Measurements from ENCODE around the gene RYR2. TPM values are rescaled to one million over a fixed set of nuclear protein-coding genes. Genes with fewer than 3 reads are reported as not detected.

Gene RYR2
- total RNA-seq, 4 donors from 2014 or later = 1.2 to 7.0 (median 2.5) TPM

GRCh38 chr1:237255071-237255470, 213.1 kb downstream of the RYR2 start:
- 83 to 85% methylated on average over 1 of the region's 1 CpG for WGBS, 2 donors (ENCODE audit: low coverage in 1 of 2)
- Histone ChIP-seq H3K9me3 (no peaks in the 10 kb centered on the region), H3K4me1 (peaks cover 0 to 5% (median 0%) of the 10 kb centered on the region in 4 donors), H3K36me3 (no peaks in the 10 kb centered on the region), H3K4me3 (no peak overlapping the region), H3K27ac (no peak overlapping the region), H3K27me3 (no peaks in the 10 kb centered on the region)
- intact Hi-C loops (cut with DNase I; ENCODE audit: low total_unique reads) (no loop called here), in situ Hi-C loops (cut with MboI; ENCODE audit: low pct_ligation_motif_present in 1 of 4, low pct_unique_long_range_greater_than_20kb in 1 of 4, low sequenced_read_pairs in 3 of 4) (no loop called here)
- no peak for DNase-seq
- no peak for TF ChIP-seq POLR2AphosphoS5 (IDR thresholded peaks at IDR 0.05)
- TF ChIP-seq EP300 (IDR thresholded peaks at IDR 0.05; ENCODE audit: low read depth) = no peak
- no peak for TF ChIP-seq CTCF (IDR thresholded peaks at IDR 0.05)
- TF ChIP-seq POLR2A (IDR thresholded peaks at IDR 0.05) = no peak

- Histone ChIP-seq H3K4me1 (peaks cover 0 to 5% (median 0%) of the 10 kb centered on the region in 4 donors), H3K27ac (peak overlapping the region in 3 of 4 donors; percentile 48 to 71 (median 59)), H3K27me3 (no peaks in the 10 kb centered on the region), H3K4me3 (no peak overlapping the region), H3K36me3 (no peaks in the 10 kb centered on the region), H3K9me3 (no peaks in the 10 kb centered on the region)
- peak; percentile 14 for DNase-seq
- in situ Hi-C loops (cut with MboI; ENCODE audit: low pct_ligation_motif_present in 1 of 4, low pct_unique_long_range_greater_than_20kb in 1 of 4, low sequenced_read_pairs in 3 of 4) = no loop called here
- intact Hi-C loops (cut with DNase I; ENCODE audit: low total_unique reads) = no loop called here
- TF ChIP-seq POLR2A (IDR thresholded peaks at IDR 0.05) = no peak
- TF ChIP-seq POLR2AphosphoS5 (IDR thresholded peaks at IDR 0.05) = peak in 2 of 3 donors; percentile 27 to 31
Observed at GRCh38 chr1:237258871-237259270, 216.9 kb downstream of the RYR2 start.

- Histone ChIP-seq H3K4me1 (peaks cover 0 to 5% (median 0%) of the 10 kb centered on the region in 4 donors), H3K4me3 (no peak overlapping the region), H3K9me3 (no peaks in the 10 kb centered on the region), H3K27me3 (no peaks in the 10 kb centered on the region), H3K27ac (peak overlapping the region in 1 of 4 donors; percentile 41), H3K36me3 (no peaks in the 10 kb centered on the region)
- in situ Hi-C loops (cut with MboI; ENCODE audit: low pct_ligation_motif_present in 1 of 4, low pct_unique_long_range_greater_than_20kb in 1 of 4, low sequenced_read_pairs in 3 of 4) (no loop called here), intact Hi-C loops (cut with DNase I; ENCODE audit: low total_unique reads) (no loop called here)
- no peak for DNase-seq
- WGBS, 2 donors (ENCODE audit: low coverage in 1 of 2) = 85% methylated on average over 4 of the region's 4 CpGs; no CpG with 5 or more reads in 1 of the 2 donors
- TF ChIP-seq POLR2AphosphoS5 (IDR thresholded peaks at IDR 0.05) = no peak
- no peak for TF ChIP-seq EP300 (IDR thresholded peaks at IDR 0.05; ENCODE audit: low read depth)
- no peak for TF ChIP-seq CTCF (IDR thresholded peaks at IDR 0.05)
- TF ChIP-seq POLR2A (IDR thresholded peaks at IDR 0.05) = no peak
Observed at GRCh38 chr1:237261198-237261597, 219.2 kb downstream of the RYR2 start.

- TF ChIP-seq CTCF (IDR thresholded peaks at IDR 0.05) = no peak
- TF ChIP-seq POLR2A (IDR thresholded peaks at IDR 0.05) = no peak
- TF ChIP-seq EP300 (IDR thresholded peaks at IDR 0.05; ENCODE audit: low read depth) = no peak
- TF ChIP-seq POLR2AphosphoS5 (IDR thresholded peaks at IDR 0.05) = no peak
- in situ Hi-C loops (cut with MboI; ENCODE audit: low pct_ligation_motif_present in 1 of 4, low pct_unique_long_range_greater_than_20kb in 1 of 4, low sequenced_read_pairs in 3 of 4) = no loop called here
- H3K27ac ChIP-seq = no peak overlapping the region
- no peaks in the 10 kb centered on the region for H3K36me3 ChIP-seq
- no peak for DNase-seq
- no peaks in the 10 kb centered on the region for H3K27me3 ChIP-seq
- H3K9me3 ChIP-seq = no peaks in the 10 kb centered on the region
- 65 to 86% methylated on average over 2 of the region's 2 CpGs for WGBS, 2 donors (ENCODE audit: low coverage in 1 of 2)
- no peaks in the 10 kb centered on the region for H3K4me1 ChIP-seq
- no peak overlapping the region for H3K4me3 ChIP-seq
- intact Hi-C loops (cut with DNase I; ENCODE audit: low total_unique reads) = no loop called here
Observed at GRCh38 chr1:237267743-237268142, 225.8 kb downstream of the RYR2 start.

GRCh38 chr1:237269938-237270337, 228.0 kb downstream of the RYR2 start:
- no peak for DNase-seq
- TF ChIP-seq CTCF (IDR thresholded peaks at IDR 0.05) (no peak), POLR2A (IDR thresholded peaks at IDR 0.05) (no peak), POLR2AphosphoS5 (IDR thresholded peaks at IDR 0.05) (no peak), EP300 (IDR thresholded peaks at IDR 0.05; ENCODE audit: low read depth) (no peak)
- intact Hi-C loops (cut with DNase I; ENCODE audit: low total_unique reads) (no loop called here), in situ Hi-C loops (cut with MboI; ENCODE audit: low pct_ligation_motif_present in 1 of 4, low pct_unique_long_range_greater_than_20kb in 1 of 4, low sequenced_read_pairs in 3 of 4) (no loop called here)
- no peaks in the 10 kb centered on the region for H3K4me1 ChIP-seq
- WGBS, 2 donors (ENCODE audit: low coverage in 1 of 2) = 57 to 61% methylated on average over 4 of the region's 4 CpGs
- H3K27me3 ChIP-seq = no peaks in the 10 kb centered on the region
- H3K4me3 ChIP-seq = no peak overlapping the region
- H3K36me3 ChIP-seq = no peaks in the 10 kb centered on the region
- H3K27ac ChIP-seq = no peak overlapping the region
- H3K9me3 ChIP-seq = no peaks in the 10 kb centered on the region
